Dedifferentiated amniotic fluid mesenchymal stem cell (primary cell): ENCODE measurements around the gene TOX3.

Source experiments
- DNase-seq: peaks from one replicate; pipeline ENCODE4 v3.0.0-alpha.2; 2016; ENCODE audit errors: extremely low spot score

Gene TOX3

GRCh38 chr16:52451971-52452421 is 94.9 kb downstream of the TOX3 start:
- DNase-seq: no peak

GRCh38 chr16:52450916-52451315 is 96.0 kb downstream of the TOX3 start:
- DNase-seq: no peak

GRCh38 chr16:52450241-52450640 is 96.7 kb downstream of the TOX3 start:
- no peak for DNase-seq

GRCh38 chr16:52446080-52446479 is 100.9 kb downstream of the TOX3 start:
- DNase-seq: no peak

- no peak for DNase-seq
These were observed 105.1 kb downstream of the TOX3 start for GRCh38 chr16:52441886-52442285.

GRCh38 chr16:52440248-52440647 is 106.7 kb downstream of the TOX3 start:
- DNase-seq: no peak

GRCh38 chr16:52439750-52440149 is 107.2 kb downstream of the TOX3 start:
- no peak for DNase-seq

- no peak for DNase-seq
These were observed 107.7 kb downstream of the TOX3 start for GRCh38 chr16:52439171-52439701.

GRCh38 chr16:52437277-52437670 is 109.7 kb downstream of the TOX3 start:
- no peak for DNase-seq

- no peak for DNase-seq
These were observed 110.3 kb downstream of the TOX3 start for GRCh38 chr16:52436339-52437276.

- DNase-seq: no peak
These were observed 112.7 kb downstream of the TOX3 start for GRCh38 chr16:52434224-52434623.

- no peak for DNase-seq
These were observed 113.3 kb downstream of the TOX3 start for GRCh38 chr16:52433643-52434042.

- DNase-seq: no peak
These were observed 122.4 kb downstream of the TOX3 start for GRCh38 chr16:52424591-52424990.

- DNase-seq: no peak
These were observed 124.6 kb downstream of the TOX3 start for GRCh38 chr16:52422307-52422706.

GRCh38 chr16:52418201-52418600 is 128.7 kb downstream of the TOX3 start:
- no peak for DNase-seq

- no peak for DNase-seq
These were observed 130.1 kb downstream of the TOX3 start for GRCh38 chr16:52416888-52417287.

GRCh38 chr16:52411011-52411410 is 135.9 kb downstream of the TOX3 start:
- DNase-seq: no peak

GRCh38 chr16:52408191-52408845 is 138.6 kb downstream of the TOX3 start:
- DNase-seq: no peak

GRCh38 chr16:52407778-52408177 is 139.2 kb downstream of the TOX3 start:
- no peak for DNase-seq

- DNase-seq: no peak
These were observed 141.5 kb downstream of the TOX3 start for GRCh38 chr16:52405441-52405840.

- DNase-seq: no peak
These were observed 142.4 kb downstream of the TOX3 start for GRCh38 chr16:52404546-52404945.

- no peak for DNase-seq
These were observed 147.8 kb downstream of the TOX3 start for GRCh38 chr16:52399116-52399515.

GRCh38 chr16:52398491-52398960 is 148.4 kb downstream of the TOX3 start:
- no peak for DNase-seq
